ENCODE data around the gene LTF. TPM values are rescaled to one million over a fixed set of nuclear protein-coding genes. Genes with fewer than 3 reads are reported as not detected.
A peak's percentile ranks its signal among the peaks of the same experiment; 100 is the strongest.

The LTF gene
- total and polyA plus RNA-seq, 10 of the 15 experiments (the other 5 are each of a cell fraction or from before 2014, with no cell fraction given) = 0.03 to 0.31 TPM; not detected in 8

DNA sequence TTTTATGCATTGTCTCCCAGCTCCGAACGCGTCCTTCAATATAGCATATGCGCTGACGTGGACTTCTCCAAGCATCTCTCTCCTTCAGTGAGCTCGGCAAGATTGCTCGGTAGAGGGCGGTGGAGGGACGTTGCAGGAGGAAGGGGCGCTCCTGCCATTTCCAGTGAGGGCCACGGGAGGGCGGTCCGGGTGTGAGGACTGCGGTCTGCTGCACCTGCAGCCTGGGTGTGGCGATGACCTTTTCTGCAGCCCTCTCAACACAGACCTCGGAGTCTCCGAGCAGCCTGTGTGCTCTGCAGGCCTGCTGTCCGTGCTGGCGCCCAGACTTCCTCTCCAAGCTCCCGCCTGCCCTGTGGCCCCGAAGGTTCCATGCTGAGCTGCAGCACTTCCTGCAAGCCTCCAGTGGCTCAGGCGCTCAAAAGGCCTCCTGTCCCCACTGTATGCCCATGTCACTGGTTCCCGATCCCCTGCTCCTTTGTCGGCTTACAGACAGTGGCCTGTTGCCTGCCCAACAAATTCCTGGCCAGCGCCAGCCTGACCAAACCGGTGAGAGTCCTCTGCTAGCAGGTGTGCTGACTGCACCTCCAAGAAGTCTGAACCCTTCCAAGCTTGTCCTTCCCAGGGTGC lies 24.1 kb upstream of the LTF start (continued):
- TF ChIP-seq BHLHE40 (IDR thresholded peaks at IDR 0.05; ENCODE audit: borderline replicate concordance in 1 of 2, low read depth in 2 of 2, low read length in 1 of 2) (peak; percentile 81 to 84), POLR2AphosphoS2 (IDR thresholded peaks at IDR 0.05; ENCODE audit: low read depth, low read length) (no peak), RAD21 (IDR thresholded peaks at IDR 0.05; ENCODE audit: insufficient read depth, low read depth, low read length) (peak; percentile 100), GATAD2B (conservative IDR thresholded peaks at IDR 0.05; ENCODE audit: low read depth) (no peak), FOXM1 (IDR thresholded peaks at IDR 0.05; ENCODE audit: low read depth, low read length) (0 out of 2 replicates have a peak, but pooled peaks have one; percentile 33), EP300 (IDR thresholded peaks at IDR 0.05; ENCODE audit: borderline replicate concordance in 1 of 2, control insufficient read depth in 1 of 2, low read depth in 2 of 2, low read length in 2 of 2) (peak in 1 of 2 experiments; percentile 60; a peak in 1 of 4 replicates), RB1 (IDR thresholded peaks at IDR 0.05; ENCODE audit: borderline replicate concordance) (peak; percentile 94; the same call in 1 of the 2 replicates), CTCF (IDR thresholded peaks at IDR 0.05 in 2 of 3, conservative IDR thresholded peaks at IDR 0.05 in 1 of 3; ENCODE audit: control insufficient read depth in 2 of 3, extremely low read depth in 1 of 3, insufficient read depth in 1 of 3, low read depth in 3 of 3, low read length in 3 of 3) (peak; percentile 100; a peak in 5 of 6 replicates), ZNF274 (IDR thresholded peaks at IDR 0.05; ENCODE audit: insufficient read depth, insufficient read length) (no peak), SMC3 (IDR thresholded peaks at IDR 0.05; ENCODE audit: borderline replicate concordance, low read length) (peak; percentile 100), PML (IDR thresholded peaks at IDR 0.05; ENCODE audit: low read length) (no peak), PAX5 (IDR thresholded peaks at IDR 0.05; ENCODE audit: borderline replicate concordance, low read depth, low read length) (peak; percentile 93; the same call in 1 of the 2 replicates), YY1 (IDR thresholded peaks at IDR 0.05; ENCODE audit: low read depth, low read length) (peak; percentile 89), CREB1 (IDR thresholded peaks at IDR 0.05; ENCODE audit: low read depth) (peak; percentile 55; the same call in 1 of the 2 replicates), STAT1 (conservative IDR thresholded peaks at IDR 0.05) (no peak), RCOR1 (conservative IDR thresholded peaks at IDR 0.05; ENCODE audit: low read depth, low read length) (0 out of 2 replicates have a peak, but pooled peaks have one; percentile 74)
- TF ChIP-seq, protein P1, sequence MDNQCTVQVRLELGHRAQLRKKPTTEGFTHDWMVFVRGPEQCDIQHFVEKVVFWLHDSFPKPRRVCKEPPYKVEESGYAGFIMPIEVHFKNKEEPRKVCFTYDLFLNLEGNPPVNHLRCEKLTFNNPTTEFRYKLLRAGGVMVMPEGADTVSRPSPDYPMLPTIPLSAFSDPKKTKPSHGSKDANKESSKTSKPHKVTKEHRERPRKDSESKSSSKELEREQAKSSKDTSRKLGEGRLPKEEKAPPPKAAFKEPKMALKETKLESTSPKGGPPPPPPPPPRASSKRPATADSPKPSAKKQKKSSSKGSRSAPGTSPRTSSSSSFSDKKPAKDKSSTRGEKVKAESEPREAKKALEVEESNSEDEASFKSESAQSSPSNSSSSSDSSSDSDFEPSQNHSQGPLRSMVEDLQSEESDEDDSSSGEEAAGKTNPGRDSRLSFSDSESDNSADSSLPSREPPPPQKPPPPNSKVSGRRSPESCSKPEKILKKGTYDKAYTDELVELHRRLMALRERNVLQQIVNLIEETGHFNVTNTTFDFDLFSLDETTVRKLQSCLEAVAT (IDR thresholded peaks at IDR 0.05) = peak; percentile 52; the same call in 1 of the 2 replicates
- TF ChIP-seq, protein P2, sequence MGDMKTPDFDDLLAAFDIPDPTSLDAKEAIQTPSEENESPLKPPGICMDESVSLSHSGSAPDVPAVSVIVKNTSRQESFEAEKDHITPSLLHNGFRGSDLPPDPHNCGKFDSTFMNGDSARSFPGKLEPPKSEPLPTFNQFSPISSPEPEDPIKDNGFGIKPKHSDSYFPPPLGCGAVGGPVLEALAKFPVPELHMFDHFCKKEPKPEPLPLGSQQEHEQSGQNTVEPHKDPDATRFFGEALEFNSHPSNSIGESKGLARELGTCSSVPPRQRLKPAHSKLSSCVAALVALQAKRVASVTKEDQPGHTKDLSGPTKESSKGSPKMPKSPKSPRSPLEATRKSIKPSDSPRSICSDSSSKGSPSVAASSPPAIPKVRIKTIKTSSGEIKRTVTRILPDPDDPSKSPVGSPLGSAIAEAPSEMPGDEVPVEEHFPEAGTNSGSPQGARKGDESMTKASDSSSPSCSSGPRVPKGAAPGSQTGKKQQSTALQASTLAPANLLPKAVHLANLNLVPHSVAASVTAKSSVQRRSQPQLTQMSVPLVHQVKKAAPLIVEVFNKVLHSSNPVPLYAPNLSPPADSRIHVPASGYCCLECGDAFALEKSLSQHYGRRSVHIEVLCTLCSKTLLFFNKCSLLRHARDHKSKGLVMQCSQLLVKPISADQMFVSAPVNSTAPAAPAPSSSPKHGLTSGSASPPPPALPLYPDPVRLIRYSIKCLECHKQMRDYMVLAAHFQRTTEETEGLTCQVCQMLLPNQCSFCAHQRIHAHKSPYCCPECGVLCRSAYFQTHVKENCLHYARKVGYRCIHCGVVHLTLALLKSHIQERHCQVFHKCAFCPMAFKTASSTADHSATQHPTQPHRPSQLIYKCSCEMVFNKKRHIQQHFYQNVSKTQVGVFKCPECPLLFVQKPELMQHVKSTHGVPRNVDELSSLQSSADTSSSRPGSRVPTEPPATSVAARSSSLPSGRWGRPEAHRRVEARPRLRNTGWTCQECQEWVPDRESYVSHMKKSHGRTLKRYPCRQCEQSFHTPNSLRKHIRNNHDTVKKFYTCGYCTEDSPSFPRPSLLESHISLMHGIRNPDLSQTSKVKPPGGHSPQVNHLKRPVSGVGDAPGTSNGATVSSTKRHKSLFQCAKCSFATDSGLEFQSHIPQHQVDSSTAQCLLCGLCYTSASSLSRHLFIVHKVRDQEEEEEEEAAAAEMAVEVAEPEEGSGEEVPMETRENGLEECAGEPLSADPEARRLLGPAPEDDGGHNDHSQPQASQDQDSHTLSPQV (IDR thresholded peaks at IDR 0.05) = peak; percentile 86
- TF ChIP-seq, protein P3, sequence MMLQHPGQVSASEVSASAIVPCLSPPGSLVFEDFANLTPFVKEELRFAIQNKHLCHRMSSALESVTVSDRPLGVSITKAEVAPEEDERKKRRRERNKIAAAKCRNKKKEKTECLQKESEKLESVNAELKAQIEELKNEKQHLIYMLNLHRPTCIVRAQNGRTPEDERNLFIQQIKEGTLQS (IDR thresholded peaks at IDR 0.05; ENCODE audit: borderline replicate concordance, extremely low read depth, low read depth, low read length) = peak; percentile 65
- TF ChIP-seq, protein P4, sequence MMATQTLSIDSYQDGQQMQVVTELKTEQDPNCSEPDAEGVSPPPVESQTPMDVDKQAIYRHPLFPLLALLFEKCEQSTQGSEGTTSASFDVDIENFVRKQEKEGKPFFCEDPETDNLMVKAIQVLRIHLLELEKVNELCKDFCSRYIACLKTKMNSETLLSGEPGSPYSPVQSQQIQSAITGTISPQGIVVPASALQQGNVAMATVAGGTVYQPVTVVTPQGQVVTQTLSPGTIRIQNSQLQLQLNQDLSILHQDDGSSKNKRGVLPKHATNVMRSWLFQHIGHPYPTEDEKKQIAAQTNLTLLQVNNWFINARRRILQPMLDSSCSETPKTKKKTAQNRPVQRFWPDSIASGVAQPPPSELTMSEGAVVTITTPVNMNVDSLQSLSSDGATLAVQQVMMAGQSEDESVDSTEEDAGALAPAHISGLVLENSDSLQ (IDR thresholded peaks at IDR 0.05) = 0 out of 2 replicates have a peak, but pooled peaks have one; percentile 12

All from GM12878 (cell line).